Smooth muscle cell (in vitro differentiated cells): ENCODE data around the gene HUNK. TPM values are rescaled to one million over a fixed set of nuclear protein-coding genes. Genes with fewer than 3 reads are reported as not detected.

Experiments
- DNase-seq: peaks from one replicate; lab custom pipeline; 2025; ENCODE audit not compliant: unreplicated experiment; lab: John Stamatoyannopoulos, UW
- H2AFZ ChIP-seq: fragments of 200-600 bp; sonication (generic); 2 replicates; pipeline ENCODE4 v1.6.0; 2016; ENCODE audit warnings: antibody characterized with exemption, low read depth, mild to moderate bottlenecking
- H3F3A ChIP-seq: fragments of 200-600 bp; sonication (generic); 2 replicates; pipeline ENCODE4 v1.6.0; 2017; ENCODE audit warnings: antibody characterized with exemption, low read depth
- H3K27ac ChIP-seq: fragments of 200-600 bp; sonication (generic); 2 replicates; pipeline ENCODE4 v1.5.1; 2016; ENCODE audit warnings: low read depth, mild to moderate bottlenecking
- H3K27me3 ChIP-seq: fragments of 200-600 bp; sonication (generic); 2 replicates; pipeline ENCODE4 v1.6.1; 2016; ENCODE audit warnings: low read depth, mild to moderate bottlenecking
- H3K36me3 ChIP-seq: fragments of 200-600 bp; sonication (generic); 2 replicates; pipeline ENCODE4 v1.5.1; 2016; ENCODE audit warnings: low read depth
- H3K4me1 ChIP-seq: fragments of 200-600 bp; sonication (generic); 2 replicates; pipeline ENCODE4 v1.5.1; 2016; ENCODE audit warnings: low read depth
- H3K4me2 ChIP-seq: fragments of 200-600 bp; sonication (generic); 2 replicates; pipeline ENCODE4 v1.6.0; 2016; ENCODE audit warnings: mild to moderate bottlenecking
- H3K4me3 ChIP-seq: fragments of 200-600 bp; sonication (generic); 2 replicates; pipeline ENCODE4 v1.5.1; 2016; ENCODE audit warnings: mild to moderate bottlenecking
- H3K79me2 ChIP-seq: fragments of 200-600 bp; sonication (generic); 2 replicates; pipeline ENCODE4 v1.6.0; 2016; ENCODE audit warnings: low read depth, mild to moderate bottlenecking
- H3K9ac ChIP-seq: fragments of 200-600 bp; sonication (generic); 2 replicates; pipeline ENCODE4 v1.6.0; 2016; ENCODE audit warnings: low read depth
- H3K9me3 ChIP-seq: fragments of 200-600 bp; sonication (generic); replicated peaks from 2 replicates; pipeline ENCODE4 v1.5.1; 2016; ENCODE audit warnings: low read depth
- H4K20me1 ChIP-seq: fragments of 200-600 bp; sonication (generic); 2 replicates; pipeline ENCODE4 v1.6.0; 2016; ENCODE audit warnings: low read depth
- WGBS: methylation state at CpG from one replicate; pipeline ENCODE4 v1.1.7; 2016; ENCODE audit warnings: low lambda C conversion rate; 5-methylcytosine and 5-hydroxymethylcytosine counted together
- polyA plus RNA-seq: library from polyadenylated mRNA; unstranded; fragments of >200 nt; fragmentation: Nextera tagmentation; extraction: Ambion mirVana; gene quantifications from 2 replicates; pipeline ENCODE4 v1.2.1, GENCODE V29; 2016
- total RNA-seq: library from RNA; depleted of rRNA; stranded (reverse); fragments of >200 nt; gene quantifications from 2 replicates; pipeline ENCODE4 v1.2.3, GENCODE V29; 2014
- TF ChIP-seq, protein P1 (sequence below): fragments of 200-600 bp; sonication (generic); IDR thresholded peaks from 2 replicates; pipeline ENCODE4 v1.5.1; 2017; ENCODE audit warnings: borderline replicate concordance, mild to moderate bottlenecking, antibody characterized with exemption; ENCODE audit not compliant: insufficient read depth, poor library complexity, severe bottlenecking

HUNK gene
- total and polyA plus RNA-seq, 2 experiments from 2014 or later: 5.5 to 11.6 TPM

DNA sequence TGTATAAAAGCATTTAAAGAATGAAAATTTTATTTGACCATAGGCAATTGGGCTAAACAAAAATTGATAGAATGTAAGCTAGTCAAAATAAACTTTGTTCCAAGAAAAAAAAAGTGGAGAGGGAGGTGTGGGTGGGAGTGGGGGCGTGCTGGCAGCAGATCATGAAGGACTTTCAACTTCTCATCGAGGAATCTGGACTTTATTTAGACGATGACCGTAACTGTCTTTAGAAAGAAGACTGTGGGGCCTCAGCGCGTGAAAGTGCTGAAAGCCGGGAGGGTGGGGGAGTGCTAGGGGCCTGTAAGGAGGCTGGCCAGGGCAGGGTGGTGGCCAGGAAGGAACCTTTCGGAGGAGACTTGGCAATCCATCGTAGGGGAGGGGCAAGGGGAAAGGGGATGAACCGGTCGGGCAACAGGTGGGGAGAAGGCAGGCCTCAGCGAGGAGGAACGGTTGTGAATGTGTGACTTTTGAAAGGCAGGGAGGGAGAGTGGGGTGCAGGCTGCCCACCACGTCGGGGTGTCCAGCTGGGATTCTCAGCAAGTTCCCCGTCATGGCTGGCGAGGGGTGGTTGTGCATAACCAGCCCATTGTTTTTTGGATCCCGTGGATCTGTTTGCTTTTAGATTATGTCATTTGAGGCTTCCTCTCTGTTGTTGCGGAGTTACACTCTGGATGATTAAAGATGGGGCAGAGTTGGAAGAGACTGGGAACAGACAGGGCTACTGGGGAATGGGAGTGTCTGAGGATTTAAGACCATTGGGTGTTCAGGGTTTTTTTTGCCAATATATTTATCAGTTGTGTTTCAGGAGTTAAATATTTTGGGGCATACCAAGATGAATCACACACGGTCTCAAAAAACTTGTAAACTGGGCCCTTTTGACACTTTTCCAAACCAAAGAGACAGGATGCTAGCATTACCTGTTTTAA is 35.5 kb downstream of the HUNK start:
- peak overlapping the region; percentile 77 for H3K4me2 ChIP-seq
- DNase-seq: no peak
- H3K27me3 ChIP-seq: no peaks in the 10 kb centered on the region
- no peak overlapping the region for H2AFZ ChIP-seq
- no peaks in the 10 kb centered on the region for H3F3A ChIP-seq
- peaks cover 34% of the 10 kb centered on the region for H3K79me2 ChIP-seq
- H3K27ac ChIP-seq: peak overlapping the region; percentile 24
- peaks cover 31% of the 10 kb centered on the region for H4K20me1 ChIP-seq
- no peak overlapping the region for H3K9ac ChIP-seq
- peaks cover 27% of the 10 kb centered on the region for H3K4me1 ChIP-seq
- TF ChIP-seq, protein P1, sequence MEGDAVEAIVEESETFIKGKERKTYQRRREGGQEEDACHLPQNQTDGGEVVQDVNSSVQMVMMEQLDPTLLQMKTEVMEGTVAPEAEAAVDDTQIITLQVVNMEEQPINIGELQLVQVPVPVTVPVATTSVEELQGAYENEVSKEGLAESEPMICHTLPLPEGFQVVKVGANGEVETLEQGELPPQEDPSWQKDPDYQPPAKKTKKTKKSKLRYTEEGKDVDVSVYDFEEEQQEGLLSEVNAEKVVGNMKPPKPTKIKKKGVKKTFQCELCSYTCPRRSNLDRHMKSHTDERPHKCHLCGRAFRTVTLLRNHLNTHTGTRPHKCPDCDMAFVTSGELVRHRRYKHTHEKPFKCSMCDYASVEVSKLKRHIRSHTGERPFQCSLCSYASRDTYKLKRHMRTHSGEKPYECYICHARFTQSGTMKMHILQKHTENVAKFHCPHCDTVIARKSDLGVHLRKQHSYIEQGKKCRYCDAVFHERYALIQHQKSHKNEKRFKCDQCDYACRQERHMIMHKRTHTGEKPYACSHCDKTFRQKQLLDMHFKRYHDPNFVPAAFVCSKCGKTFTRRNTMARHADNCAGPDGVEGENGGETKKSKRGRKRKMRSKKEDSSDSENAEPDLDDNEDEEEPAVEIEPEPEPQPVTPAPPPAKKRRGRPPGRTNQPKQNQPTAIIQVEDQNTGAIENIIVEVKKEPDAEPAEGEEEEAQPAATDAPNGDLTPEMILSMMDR: no peak
- no peak overlapping the region for H3K4me3 ChIP-seq
- no peaks in the 10 kb centered on the region for H3K36me3 ChIP-seq
- H3K9me3 ChIP-seq: no peaks in the 10 kb centered on the region
- WGBS: 27% methylated on average over 15 of the region's 20 CpGs

DNA sequence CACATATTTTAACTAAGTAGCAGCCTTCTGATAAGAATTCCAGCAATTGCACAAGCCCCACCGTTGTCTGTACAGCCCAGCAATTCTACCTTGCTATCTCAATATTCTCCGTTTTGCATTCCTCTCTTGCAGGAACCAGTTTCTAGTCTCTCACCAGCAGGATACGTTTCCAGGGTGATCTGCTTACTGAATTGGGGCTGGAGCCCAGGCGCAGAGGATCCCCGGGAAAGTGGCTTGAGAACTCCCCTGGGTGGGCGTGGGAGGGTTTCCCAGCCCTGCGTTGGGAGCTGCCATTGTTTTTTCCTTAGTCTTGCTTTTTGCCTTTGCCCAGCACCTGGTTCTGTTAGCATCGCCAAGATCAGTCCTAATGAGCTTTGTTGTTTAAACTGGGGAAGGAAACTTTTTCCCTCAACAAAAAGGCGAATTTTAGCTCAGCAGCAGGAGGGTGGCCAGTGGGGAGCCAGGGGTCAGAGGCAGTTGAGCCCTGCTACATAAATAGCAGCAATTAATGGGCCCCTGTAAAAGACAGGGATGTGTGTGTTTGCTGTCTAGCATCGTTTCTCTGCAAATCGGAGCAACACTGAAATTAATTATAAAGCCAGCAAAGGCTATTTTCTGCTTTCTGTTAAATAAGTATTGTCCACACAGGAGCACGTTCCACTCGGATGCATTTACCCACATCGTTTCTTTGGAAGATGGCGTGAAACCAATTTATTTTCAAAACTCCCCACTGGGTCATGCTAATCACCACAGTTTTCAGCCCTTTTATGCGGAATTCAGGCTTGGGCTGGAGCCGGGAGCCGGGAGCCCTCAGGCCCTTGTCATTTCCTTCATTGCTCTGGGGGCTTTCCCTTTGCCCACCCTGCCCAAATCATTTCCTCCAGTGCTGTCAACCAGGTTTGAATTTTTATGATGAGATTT is 36.6 kb downstream of the HUNK start:
- Histone ChIP-seq H3K4me3 (peak overlapping the region; percentile 4), H3K27ac (no peak overlapping the region), H3K27me3 (no peaks in the 10 kb centered on the region), H3F3A (no peaks in the 10 kb centered on the region), H4K20me1 (peaks cover 31% of the 10 kb centered on the region), H3K36me3 (no peaks in the 10 kb centered on the region), H3K9me3 (no peaks in the 10 kb centered on the region), H3K4me1 (peaks cover 27% of the 10 kb centered on the region), H3K4me2 (peak overlapping the region; percentile 77), H3K79me2 (peaks cover 29% of the 10 kb centered on the region), H2AFZ (no peak overlapping the region), H3K9ac (no peak overlapping the region)
- 45% methylated on average over 18 of the region's 18 CpGs for WGBS
- no peak for DNase-seq
- TF ChIP-seq, protein P1: no peak

GRCh38 chr21:31910074-31910470 is 37.3 kb downstream of the HUNK start:
- 78% methylated on average over 2 of the region's 2 CpGs for WGBS

More at GRCh38 chr21:31910074-31910470, 37.3 kb downstream of the HUNK start:
- peaks cover 34% of the 10 kb centered on the region for H4K20me1 ChIP-seq
- no peak for DNase-seq
- no peak overlapping the region for H3K4me3 ChIP-seq
- H3K9me3 ChIP-seq: no peaks in the 10 kb centered on the region
- no peak overlapping the region for H3K9ac ChIP-seq
- peaks cover 27% of the 10 kb centered on the region for H3K4me1 ChIP-seq
- H3K4me2 ChIP-seq: no peak overlapping the region
- no peaks in the 10 kb centered on the region for H3K27me3 ChIP-seq
- TF ChIP-seq, protein P1: no peak
- H3K79me2 ChIP-seq: peaks cover 35% of the 10 kb centered on the region
- no peak overlapping the region for H2AFZ ChIP-seq
- H3K27ac ChIP-seq: no peak overlapping the region
- H3F3A ChIP-seq: no peaks in the 10 kb centered on the region
- no peaks in the 10 kb centered on the region for H3K36me3 ChIP-seq
